Mesendoderm (in vitro differentiated cells): Measurements from ENCODE around the gene ARPC3. TPM values are rescaled to one million over a fixed set of nuclear protein-coding genes. Genes with fewer than 3 reads are reported as not detected.

Experiments used
- DNase-seq: peaks from one replicate; pipeline ENCODE4 v3.0.0; 2013
- H2AK5ac ChIP-seq: 2 replicates; pipeline ENCODE4 v1.6.1; 2013; ENCODE audit warnings: low read length, inconsistent platforms
- H2BK120ac ChIP-seq: 2 replicates; pipeline ENCODE4 v1.6.1; 2013; ENCODE audit warnings: low read depth, mild to moderate bottlenecking, low read length, moderate library complexity, mixed read lengths
- H2BK15ac ChIP-seq: replicated peaks from 2 replicates; pipeline ENCODE4 v1.6.1; 2013; ENCODE audit warnings: low read depth, mild to moderate bottlenecking, moderate library complexity
- H2BK5ac ChIP-seq: 2 replicates; pipeline ENCODE4 v1.6.1; 2013; ENCODE audit warnings: low read length, inconsistent platforms
- H3K18ac ChIP-seq: 2 replicates; pipeline ENCODE4 v1.6.1; 2013; ENCODE audit warnings: mild to moderate bottlenecking, low read length, mixed read lengths
- H3K23ac ChIP-seq: one replicate; pipeline ENCODE4 v1.6.1; 2013; ENCODE audit warnings: low read length
- H3K27ac ChIP-seq: 2 replicates; pipeline ENCODE4 v1.5.1; 2013; ENCODE audit warnings: low read depth, mild to moderate bottlenecking, inconsistent platforms, low read length, moderate library complexity
- H3K27me3 ChIP-seq: 2 replicates; pipeline ENCODE4 v1.6.1; 2013; ENCODE audit warnings: low read length, control low read depth, mild to moderate bottlenecking, inconsistent platforms; ENCODE audit not compliant: insufficient read depth, poor library complexity
- H3K36me3 ChIP-seq: 2 replicates; pipeline ENCODE4 v1.6.1; 2013; ENCODE audit warnings: low read length, inconsistent platforms; ENCODE audit not compliant: control insufficient read depth, insufficient read depth
- H3K4ac ChIP-seq: one replicate; pipeline ENCODE4 v1.6.1; 2013; ENCODE audit warnings: low read depth, mild to moderate bottlenecking, low read length, moderate library complexity
- H3K4me1 ChIP-seq: 2 replicates; pipeline ENCODE4 v1.6.1; 2013; ENCODE audit warnings: low read depth, low read length, inconsistent platforms; ENCODE audit not compliant: control insufficient read depth
- H3K4me2 ChIP-seq: 2 replicates; pipeline ENCODE4 v1.6.1; 2013; ENCODE audit warnings: low read length
- H3K4me3 ChIP-seq: 2 replicates; pipeline ENCODE4 v1.5.1; 2013; ENCODE audit warnings: mild to moderate bottlenecking, low read length
- H3K56ac ChIP-seq: one replicate; pipeline ENCODE4 v1.6.1; 2013; ENCODE audit warnings: low read length
- H3K79me1 ChIP-seq: 2 replicates; pipeline ENCODE4 v1.6.1; 2013; ENCODE audit warnings: low read length, inconsistent platforms
- H3K79me2 ChIP-seq: 2 replicates; pipeline ENCODE4 v1.6.1; 2013; ENCODE audit warnings: mild to moderate bottlenecking, low read length; ENCODE audit not compliant: control insufficient read depth, insufficient read depth
- H3K9ac ChIP-seq: 2 replicates; pipeline ENCODE4 v1.6.1; 2013; ENCODE audit warnings: low read length, inconsistent platforms
- H4K5ac ChIP-seq: one replicate; pipeline ENCODE4 v1.6.1; 2013; ENCODE audit warnings: low read length
- H4K8ac ChIP-seq: one replicate; pipeline ENCODE4 v1.6.1; 2013; ENCODE audit warnings: low read depth, mild to moderate bottlenecking, control low read depth, low read length, moderate library complexity
- WGBS: extraction: QIAGEN DNeasy Blood & Tissue Kit; methylation state at CpG from one replicate; pipeline ENCODE4 v1.1.7; 2013; ENCODE audit warnings: low lambda C conversion rate, missing lambda C conversion rate; ENCODE audit not compliant: insufficient coverage; ENCODE audit errors: extremely low coverage; 5-methylcytosine and 5-hydroxymethylcytosine counted together
- polyA plus RNA-seq, 2 experiments: library from polyadenylated mRNA; stranded (reverse); fragments of 200-250 nt; gene quantifications; one replicate each; pipeline ENCODE4 v1.2.3, GENCODE V29; 2013

ARPC3 gene
- polyA plus RNA-seq (2013, experiment 1 of 2), result 247 TPM
- 242 TPM for polyA plus RNA-seq (2013, experiment 2 of 2)

DNA sequence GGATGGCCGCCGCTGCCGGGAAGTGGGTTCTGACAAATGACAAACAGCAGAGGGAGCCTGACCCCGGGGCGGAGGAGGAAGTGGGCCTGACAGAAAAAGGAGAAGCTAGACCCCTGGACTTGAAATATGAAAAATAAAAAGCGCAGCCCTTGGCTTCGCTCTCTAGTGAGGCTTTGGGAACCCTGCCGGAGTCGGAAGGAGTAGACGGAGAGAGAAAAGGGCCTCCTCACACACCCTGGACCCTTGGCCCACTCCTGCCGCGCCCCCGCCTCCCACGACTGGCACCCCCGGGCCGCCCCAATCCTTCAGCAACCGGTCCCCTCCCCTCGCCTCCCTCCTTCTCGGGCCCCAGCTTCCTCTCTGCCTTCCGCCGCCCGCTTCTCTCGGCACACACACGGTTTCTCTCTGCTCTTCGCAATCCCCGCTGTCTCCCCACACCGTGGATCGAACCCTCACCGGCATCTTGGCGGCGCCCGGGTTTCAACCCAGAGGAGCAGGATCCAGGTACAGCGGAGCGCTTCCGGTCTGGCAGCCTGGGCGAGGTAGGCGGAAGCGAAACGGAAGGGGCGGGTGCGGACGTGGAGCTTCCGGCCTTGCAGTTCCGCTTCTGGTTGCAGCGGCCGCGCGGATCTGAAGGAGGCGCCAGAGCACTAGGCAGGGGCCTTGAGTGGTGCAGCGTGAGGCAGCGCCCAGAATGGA is at the start of gene ARPC3:
TSS of gene ARPC3 (minus strand) at position 539 of the 699 bp plus-strand sequence. CDS start at position 462, 77 bp downstream.
- Histone ChIP-seq H3K9ac (peak within 1 kb of the TSS; percentile 95), H2AK5ac (no peak within 1 kb of the TSS), H3K27ac (peak within 1 kb of the TSS; percentile 61), H2BK15ac (no peak within 1 kb of the TSS), H3K4me2 (peak within 1 kb of the TSS; percentile 81), H3K79me1 (peaks cover 6% of the 10 kb centered on the region), H3K4ac (peak within 1 kb of the TSS; percentile 60), H3K4me3 (peak within 1 kb of the TSS; percentile 90), H2BK5ac (peak within 1 kb of the TSS; percentile 47), H3K36me3 (peaks cover 2% of the 10 kb centered on the region), H4K5ac (peak within 1 kb of the TSS; percentile 81), H3K79me2 (peaks cover 20% of the 10 kb centered on the region), H3K27me3 (no peaks in the 10 kb centered on the region), H3K4me1 (no peaks in the 10 kb centered on the region), H3K56ac (peak within 1 kb of the TSS; percentile 97), H4K8ac (no peak within 1 kb of the TSS), H2BK120ac (peak within 1 kb of the TSS; percentile 30), H3K23ac (peak within 1 kb of the TSS; percentile 15), H3K18ac (peak within 1 kb of the TSS; percentile 86)
- no CpG with 5 or more reads among the region's 51 CpGs for WGBS
- peak; percentile 98 for DNase-seq

DNA sequence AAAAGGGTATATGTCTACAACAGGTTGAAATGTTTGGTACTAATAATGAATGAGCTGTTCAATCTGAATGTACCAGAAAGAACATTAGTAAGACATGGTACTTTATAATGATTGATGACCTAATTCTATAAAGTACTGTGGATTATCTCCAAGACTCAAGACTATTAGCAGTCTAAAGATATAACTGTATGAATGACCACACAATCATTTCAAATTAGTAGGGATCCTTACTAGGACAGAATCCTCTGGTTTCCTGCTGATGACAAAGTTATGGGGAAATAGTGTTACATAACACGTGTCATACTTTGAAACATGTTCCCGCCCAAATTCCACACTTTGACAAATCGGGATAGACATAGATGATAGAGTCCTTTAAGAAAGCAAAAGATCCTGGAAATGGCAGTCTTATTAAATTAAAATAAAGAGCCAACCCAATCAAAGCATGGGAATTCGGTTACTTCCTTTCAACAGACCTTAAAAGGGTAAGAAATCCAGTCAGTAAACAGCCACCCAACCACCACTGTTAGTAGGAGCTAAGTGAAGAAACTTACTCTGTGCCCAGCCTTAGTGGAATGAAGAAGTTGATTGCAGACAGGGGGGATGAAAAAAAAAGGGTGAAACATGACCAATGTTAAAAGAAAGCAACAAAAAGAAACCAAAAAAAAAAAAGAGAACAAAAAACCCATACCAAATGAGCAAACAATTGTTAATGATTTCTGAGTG is 49.0 kb upstream of the ARPC3 start:
- H3K18ac ChIP-seq, result no peak overlapping the region
- no peak overlapping the region for H3K4me2 ChIP-seq
- no peak overlapping the region for H2BK5ac ChIP-seq
- no peak overlapping the region for H4K8ac ChIP-seq
- no peak overlapping the region for H2BK120ac ChIP-seq
- no peak overlapping the region for H4K5ac ChIP-seq
- no CpG with 5 or more reads among the region's 4 CpGs for WGBS
- H2BK15ac ChIP-seq, result no peak overlapping the region
- H3K56ac ChIP-seq, result no peak overlapping the region
- H3K4me1 ChIP-seq, result no peaks in the 10 kb centered on the region
- no peak overlapping the region for H3K4me3 ChIP-seq
- H3K36me3 ChIP-seq, result no peaks in the 10 kb centered on the region
- no peak overlapping the region for H2AK5ac ChIP-seq
- no peak for DNase-seq
- H3K4ac ChIP-seq, result no peak overlapping the region
- H3K79me1 ChIP-seq, result no peaks in the 10 kb centered on the region
- H3K27ac ChIP-seq, result no peak overlapping the region
- no peak overlapping the region for H3K9ac ChIP-seq
- H3K27me3 ChIP-seq, result no peaks in the 10 kb centered on the region
- H3K79me2 ChIP-seq, result peaks cover 2% of the 10 kb centered on the region
- H3K23ac ChIP-seq, result no peak overlapping the region

DNA sequence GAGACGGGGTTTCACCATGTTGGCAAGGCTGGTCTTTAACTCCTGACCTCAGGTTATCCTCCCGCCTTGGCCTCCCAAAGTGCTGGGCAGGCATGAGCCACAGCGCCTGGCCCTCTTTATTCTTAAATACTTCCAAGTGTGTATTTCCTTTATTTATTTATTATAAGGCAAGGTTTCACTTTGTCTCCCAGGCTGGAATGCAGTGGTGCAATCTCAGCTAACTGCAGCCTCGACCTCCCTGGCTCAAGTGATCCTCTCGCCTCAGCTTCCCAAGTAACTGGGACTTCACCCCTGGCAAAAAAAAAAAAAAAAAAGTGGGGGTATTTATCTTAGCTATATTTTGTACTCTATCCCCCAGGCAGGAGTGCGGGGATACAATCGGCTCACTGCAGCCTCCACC is 25.3 kb upstream of the ARPC3 start:
- H3K79me2 ChIP-seq, result no peaks in the 10 kb centered on the region
- H3K18ac ChIP-seq, result no peak overlapping the region
- no peak overlapping the region for H2BK120ac ChIP-seq
- no peak overlapping the region for H4K8ac ChIP-seq
- H3K27ac ChIP-seq, result no peak overlapping the region
- H3K4ac ChIP-seq, result no peak overlapping the region
- no peaks in the 10 kb centered on the region for H3K79me1 ChIP-seq
- H4K5ac ChIP-seq, result no peak overlapping the region
- no peak overlapping the region for H2AK5ac ChIP-seq
- WGBS, result no CpG with 5 or more reads among the region's 7 CpGs
- no peak overlapping the region for H3K23ac ChIP-seq
- no peak overlapping the region for H2BK15ac ChIP-seq
- H3K9ac ChIP-seq, result no peak overlapping the region
- no peak for DNase-seq
- no peak overlapping the region for H3K4me3 ChIP-seq
- no peaks in the 10 kb centered on the region for H3K27me3 ChIP-seq
- no peaks in the 10 kb centered on the region for H3K36me3 ChIP-seq
- H3K4me2 ChIP-seq, result no peak overlapping the region
- no peak overlapping the region for H3K56ac ChIP-seq
- no peak overlapping the region for H2BK5ac ChIP-seq
- no peaks in the 10 kb centered on the region for H3K4me1 ChIP-seq

DNA sequence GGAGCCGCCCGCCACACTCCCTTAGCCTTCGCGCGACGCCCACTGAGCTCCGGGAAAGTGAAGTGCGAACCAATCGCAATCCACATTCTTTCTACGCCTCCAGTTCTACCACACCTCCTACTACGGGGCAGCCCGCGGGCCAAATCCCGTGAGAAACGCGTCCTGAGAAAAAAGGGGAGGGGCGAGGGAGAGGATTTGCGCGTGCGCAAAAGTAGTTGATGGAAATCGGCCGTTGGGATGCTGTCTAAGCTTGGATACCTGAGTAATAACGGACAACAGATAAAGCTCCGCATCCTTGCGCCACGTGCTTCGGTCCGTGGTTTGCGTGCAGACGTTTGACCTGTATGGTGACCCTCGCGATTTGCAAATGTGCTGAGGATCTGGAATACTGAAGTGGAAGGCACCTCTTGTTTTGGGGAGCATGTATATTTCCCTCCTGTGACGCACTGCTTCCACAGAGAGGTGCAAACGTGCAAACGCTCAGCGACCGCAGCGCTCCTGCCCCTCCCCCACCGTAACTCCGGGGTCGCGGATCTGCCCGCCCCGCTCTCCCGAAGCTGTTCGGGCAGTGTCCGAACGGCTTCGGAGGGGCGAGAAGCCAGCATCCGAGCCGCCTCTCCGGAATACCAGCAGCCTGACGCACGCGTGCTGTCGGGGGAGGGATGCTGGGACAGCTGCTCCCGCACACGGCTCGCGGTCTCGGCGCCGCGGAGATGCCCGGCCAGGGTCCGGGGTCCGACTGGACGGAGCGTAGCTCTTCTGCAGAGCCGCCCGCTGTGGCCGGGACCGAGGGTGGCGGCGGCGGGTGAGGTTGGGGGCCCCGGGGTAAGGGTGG is 18.3 kb upstream of the ARPC3 start, which contains the start of the genes FAM216A and GPN3:
TSS of gene FAM216A (plus strand) at position 632 of the 835 bp plus-strand sequence. CDS start at position 663, 31 bp downstream.
TSS of gene GPN3 (minus strand) at position 44 of the 835 bp plus-strand sequence. CDS start 54 bp downstream, outside the sequence.
- H3K79me1 ChIP-seq, result peaks cover 5% of the 10 kb centered on the region
- H3K36me3 ChIP-seq, result peaks cover 4% of the 10 kb centered on the region
- H3K4me3 ChIP-seq, result peak within 1 kb of the TSS; percentile 75
- H3K4ac ChIP-seq, result peak within 1 kb of the TSS; percentile 36
- no peaks in the 10 kb centered on the region for H3K27me3 ChIP-seq
- H3K9ac ChIP-seq, result peak within 1 kb of the TSS; percentile 84
- H4K8ac ChIP-seq, result peak within 1 kb of the TSS; percentile 87
- H2BK15ac ChIP-seq, result no peak within 1 kb of the TSS
- no peak within 1 kb of the TSS for H2BK120ac ChIP-seq
- DNase-seq, result peak; percentile 99
- peaks cover 15% of the 10 kb centered on the region for H3K79me2 ChIP-seq
- H3K23ac ChIP-seq, result peak within 1 kb of the TSS; percentile 66
- no CpG with 5 or more reads among the region's 78 CpGs for WGBS
- H2AK5ac ChIP-seq, result no peak within 1 kb of the TSS
- H3K18ac ChIP-seq, result peak within 1 kb of the TSS; percentile 28
- H3K56ac ChIP-seq, result peak within 1 kb of the TSS; percentile 96
- peak within 1 kb of the TSS; percentile 92 for H3K4me2 ChIP-seq
- no peak within 1 kb of the TSS for H2BK5ac ChIP-seq
- H3K27ac ChIP-seq, result peak within 1 kb of the TSS; percentile 76
- H4K5ac ChIP-seq, result no peak within 1 kb of the TSS
- H3K4me1 ChIP-seq, result no peaks in the 10 kb centered on the region

DNA sequence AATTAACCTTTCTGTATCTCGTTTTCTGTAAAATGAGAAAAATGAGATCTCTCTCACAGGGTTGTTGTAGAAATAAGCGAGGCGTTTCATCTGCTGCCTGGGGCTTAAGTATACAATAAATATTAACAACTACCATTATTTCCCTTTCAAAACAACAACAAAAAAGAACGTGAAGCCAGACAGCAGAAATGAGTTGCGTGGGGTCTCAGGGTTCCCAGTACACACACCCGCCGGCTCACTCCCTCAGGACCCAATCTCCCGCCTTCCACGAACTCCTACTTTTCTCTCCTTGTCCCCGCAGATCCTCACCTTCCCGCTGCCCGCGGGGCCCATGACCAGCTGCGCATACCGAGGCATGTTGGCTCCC is 17.7 kb upstream of the ARPC3 start:
- Histone ChIP-seq H3K56ac (peak overlapping the region; percentile 88), H2BK120ac (no peak overlapping the region), H3K9ac (peak overlapping the region; percentile 84), H3K79me1 (peaks cover 5% of the 10 kb centered on the region), H3K4me3 (peak overlapping the region; percentile 75), H3K4me1 (no peaks in the 10 kb centered on the region), H3K27ac (peak overlapping the region; percentile 40), H3K23ac (no peak overlapping the region), H2AK5ac (no peak overlapping the region), H3K18ac (no peak overlapping the region), H3K4ac (peak overlapping the region; percentile 36), H4K8ac (peak overlapping the region; percentile 87), H3K27me3 (no peaks in the 10 kb centered on the region), H4K5ac (no peak overlapping the region), H3K4me2 (peak overlapping the region; percentile 91), H2BK5ac (no peak overlapping the region), H3K36me3 (peaks cover 4% of the 10 kb centered on the region), H3K79me2 (peaks cover 15% of the 10 kb centered on the region), H2BK15ac (no peak overlapping the region)
- no CpG with 5 or more reads among the region's 15 CpGs for WGBS
- DNase-seq, result no peak
